Heart left ventricle (tissue), 16 donors: ENCODE measurements around the gene NIPA2. TPM values are rescaled to one million over a fixed set of nuclear protein-coding genes. Genes with fewer than 3 reads are reported as not detected.

Experiments
- ATAC-seq, 4 donors: fragments of 200-7000 bp; cut with Tn5 transposase; one replicate each; pipeline ENCODE4 v1.9.1; 2020 to 2022; ENCODE audit warnings: moderate library complexity in 4 of 4, mild to moderate bottlenecking in 3 of 4, moderate number of reproducible peaks in 1 of 4
- DNase-seq, 5 donors: peaks; one replicate each; pipeline ENCODE4 v3.0.0-alpha.2; 2020
- H3K27ac ChIP-seq, 12 donors: fragments of 200-600 bp; sonication (generic) in 4 of 12; one replicate each; pipeline versions ENCODE4 v1.5.0 to v1.8.0; 2016 to 2022; ENCODE audit warnings: mild to moderate bottlenecking in 2 of 12
- H3K27me3 ChIP-seq, 9 donors: fragments of 200-600 bp; sonication (generic) in 2 of 9; one replicate each; pipeline versions ENCODE4 v1.5.1 to v1.8.0; 2016 to 2022; ENCODE audit warnings: mild to moderate bottlenecking in 3 of 9
- H3K36me3 ChIP-seq, 9 donors: fragments of 200-600 bp; sonication (generic) in 2 of 9; one replicate each; pipeline versions ENCODE4 v1.5.0 to v1.8.0; 2018 to 2022; ENCODE audit warnings: mild to moderate bottlenecking in 2 of 9
- H3K4me1 ChIP-seq, 12 donors: fragments of 200-600 bp; sonication (generic) in 4 of 12; one replicate each; pipeline versions ENCODE4 v1.5.0 to v1.8.0; 2016 to 2022; ENCODE audit warnings: mild to moderate bottlenecking in 3 of 12
- H3K4me3 ChIP-seq, 12 donors: fragments of 200-600 bp; sonication (generic) in 4 of 12; one replicate each; pipeline versions ENCODE4 v1.5.0 to v1.8.0; 2017 to 2022; ENCODE audit warnings: mild to moderate bottlenecking in 9 of 12, moderate library complexity in 4 of 12
- H3K9me3 ChIP-seq, 12 donors: fragments of 200-600 bp; sonication (generic) in 4 of 12; one replicate each; pipeline versions ENCODE4 v1.5.0 to v1.8.0; 2016 to 2022; ENCODE audit warnings: mild to moderate bottlenecking in 1 of 12
- POLR2A ChIP-seq, 2 donors: fragments of 450-650 bp; IDR thresholded peaks; one replicate each; pipeline ENCODE4 v1.6.1; 2017; ENCODE audit warnings: antibody characterized with exemption in 2 of 2, mild to moderate bottlenecking in 2 of 2, moderate library complexity in 2 of 2
- WGBS, 4 donors: extraction: QIAGEN DNeasy Blood & Tissue Kit in 2 of 4; methylation state at CpG; one replicate each; pipeline versions ENCODE4 v1.1.5 to v1.1.7; 2013 to 2018; 5-methylcytosine and 5-hydroxymethylcytosine counted together
- intact Hi-C, 10 donors: fragments of 100-400 bp; cut with DNase I; formaldehyde crosslinking; loops; one replicate each; pipeline versions ENCODE4 v1.11.1 to v1.14.2; 2022
- polyA plus RNA-seq, 2 donors: library from polyadenylated mRNA; stranded (reverse); fragments of 200-250 nt; gene quantifications; one replicate each; pipeline ENCODE4 v1.2.3, GENCODE V29; 2013
- total RNA-seq, 9 donors: library from RNA; depleted of rRNA in 2 of 9; stranded (reverse); fragments of >200 nt in 2 of 9; fragmentation: NEBNext Ultra II Directional in 3 of 9; extraction: Animal tissue kit (Norgen Biotek cat#: 25700) in 3 of 9; gene quantifications; one replicate each; pipeline versions ENCODE4 v1.1.0 to v1.2.4, GENCODE V29; 2016 to 2023
- TF ChIP-seq, protein P1 (sequence below), 12 donors: fragments of 200-600 bp; sonication (generic) in 4 of 12; IDR thresholded peaks; one replicate each; pipeline versions ENCODE4 v1.5.0 to v1.8.0; 2018 to 2022; ENCODE audit warnings: antibody characterized with exemption in 12 of 12, mild to moderate bottlenecking in 5 of 12
- donor health status: ischemic (EF 13 %, LVEDD 7.1; RV severe dilation, severe dysfunction).
- donor health status: healthy with polysubstance abuse.
- donor health status: DM: no; HTN: yes; CAD: no.
- donor health status: DM: no; HTN: no; CAD: no.
- donor health status: ischemic (EF 25% LVEDD 6.9; RV normal size, moderate dysfunction).
- donor health status: ischemic (EF 25% LVEDD 5.7; RV mildly dilated, moderate dysfunction).
- donor health status: healthy.
- donor health status: DM: yes; HTN: yes; CAD: no.
- donor health status: ischemic (EF 35%, LVEDD 5.7; RV mildly dilated, moderate dysfunction).
- donor health status: nonischemic (EF 11% LVEDD 7.7; RV severe dilation, severe dysfunction).
- donor health status: DM: yes; HTN: yes; CAD: no.
- donor health status: PGD.
- donor health status: ischemic (EF 29% LVEDD 5.4; RV normal size, mild dysfunction).
- donor health status: nonischemic (EF 23%, LVEDD 6.1; RV moderate dilation, normal function).

The NIPA2 gene
- total and polyA plus RNA-seq, 11 donors: 5.3 to 47.0 (median 20.6) TPM

DNA sequence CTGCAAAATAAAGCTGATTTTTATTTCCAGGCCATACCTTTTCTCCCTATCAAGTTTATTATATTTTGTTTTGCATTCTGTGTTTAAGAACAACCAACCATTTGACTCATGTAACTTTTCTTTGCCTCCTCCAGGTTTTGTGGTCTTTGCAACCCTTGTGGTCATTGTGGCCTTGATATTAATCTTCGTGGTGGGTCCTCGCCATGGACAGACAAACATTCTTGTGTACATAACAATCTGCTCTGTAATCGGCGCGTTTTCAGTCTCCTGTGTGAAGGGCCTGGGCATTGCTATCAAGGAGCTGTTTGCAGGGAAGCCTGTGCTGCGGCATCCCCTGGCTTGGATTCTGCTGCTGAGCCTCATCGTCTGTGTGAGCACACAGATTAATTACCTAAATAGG, 27.6 kb downstream of the NIPA2 start:
- ATAC-seq (no peak), DNase-seq (no peak)
- no peaks in the 10 kb centered on the region for H3K9me3 ChIP-seq
- no peaks in the 10 kb centered on the region for H3K27me3 ChIP-seq
- intact Hi-C loops: loop anchor here in 1 of 10 donors (5.0 kb wide), 1 partner anchor 46 kb away; no protein-coding TSS in a partner anchor
- H3K36me3 ChIP-seq: peaks cover 3 to 98% (median 76%) of the 10 kb centered on the region in 9 donors
- WGBS, 4 donors: 89 to 94% (median 91%) methylated on average over 7 of the region's 7 CpGs
- H3K27ac ChIP-seq: no peak overlapping the region
- no peak overlapping the region for H3K4me3 ChIP-seq
- peaks cover 0 to 9% (median 0%) of the 10 kb centered on the region in 12 donors for H3K4me1 ChIP-seq
- TF ChIP-seq POLR2A (IDR thresholded peaks at IDR 0.05): no peak
- TF ChIP-seq, protein P1, sequence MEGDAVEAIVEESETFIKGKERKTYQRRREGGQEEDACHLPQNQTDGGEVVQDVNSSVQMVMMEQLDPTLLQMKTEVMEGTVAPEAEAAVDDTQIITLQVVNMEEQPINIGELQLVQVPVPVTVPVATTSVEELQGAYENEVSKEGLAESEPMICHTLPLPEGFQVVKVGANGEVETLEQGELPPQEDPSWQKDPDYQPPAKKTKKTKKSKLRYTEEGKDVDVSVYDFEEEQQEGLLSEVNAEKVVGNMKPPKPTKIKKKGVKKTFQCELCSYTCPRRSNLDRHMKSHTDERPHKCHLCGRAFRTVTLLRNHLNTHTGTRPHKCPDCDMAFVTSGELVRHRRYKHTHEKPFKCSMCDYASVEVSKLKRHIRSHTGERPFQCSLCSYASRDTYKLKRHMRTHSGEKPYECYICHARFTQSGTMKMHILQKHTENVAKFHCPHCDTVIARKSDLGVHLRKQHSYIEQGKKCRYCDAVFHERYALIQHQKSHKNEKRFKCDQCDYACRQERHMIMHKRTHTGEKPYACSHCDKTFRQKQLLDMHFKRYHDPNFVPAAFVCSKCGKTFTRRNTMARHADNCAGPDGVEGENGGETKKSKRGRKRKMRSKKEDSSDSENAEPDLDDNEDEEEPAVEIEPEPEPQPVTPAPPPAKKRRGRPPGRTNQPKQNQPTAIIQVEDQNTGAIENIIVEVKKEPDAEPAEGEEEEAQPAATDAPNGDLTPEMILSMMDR (IDR thresholded peaks at IDR 0.05): no peak

DNA sequence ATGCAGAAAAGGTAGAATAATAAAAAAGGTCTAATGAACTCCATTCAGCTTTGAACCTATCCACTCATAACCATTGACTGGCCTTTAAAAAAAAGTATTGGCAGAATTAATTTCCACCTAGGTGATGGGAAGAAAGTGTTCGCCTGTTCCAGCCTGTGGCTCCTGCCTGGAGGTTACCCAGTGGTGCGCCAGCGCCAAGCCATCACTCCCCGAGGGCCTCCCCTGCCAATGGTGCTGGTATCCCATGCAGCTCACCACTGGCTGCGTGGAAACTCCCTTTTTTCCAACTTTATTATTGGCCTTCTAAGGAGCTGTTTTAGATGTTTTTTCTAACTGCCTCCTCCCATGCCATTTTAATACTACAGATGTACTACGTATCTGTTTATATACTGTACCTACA, 29.4 kb downstream of the NIPA2 start:
- Histone ChIP-seq H3K4me3 (no peak overlapping the region), H3K9me3 (no peaks in the 10 kb centered on the region), H3K27me3 (no peaks in the 10 kb centered on the region), H3K27ac (no peak overlapping the region), H3K36me3 (peaks cover 3 to 100% (median 84%) of the 10 kb centered on the region in 9 donors), H3K4me1 (peaks cover 0 to 16% (median 0%) of the 10 kb centered on the region in 12 donors)
- TF ChIP-seq POLR2A (IDR thresholded peaks at IDR 0.05): no peak
- TF ChIP-seq, protein P1 (IDR thresholded peaks at IDR 0.05): no peak
- 89 to 95% (median 91%) methylated on average over 6 of the region's 6 CpGs for WGBS, 4 donors
- DNase-seq (no peak), ATAC-seq (no peak)
- intact Hi-C loops: loop anchor here in 1 of 10 donors (5.0 kb wide), 1 partner anchor 44 kb away; no protein-coding TSS in a partner anchor

DNA sequence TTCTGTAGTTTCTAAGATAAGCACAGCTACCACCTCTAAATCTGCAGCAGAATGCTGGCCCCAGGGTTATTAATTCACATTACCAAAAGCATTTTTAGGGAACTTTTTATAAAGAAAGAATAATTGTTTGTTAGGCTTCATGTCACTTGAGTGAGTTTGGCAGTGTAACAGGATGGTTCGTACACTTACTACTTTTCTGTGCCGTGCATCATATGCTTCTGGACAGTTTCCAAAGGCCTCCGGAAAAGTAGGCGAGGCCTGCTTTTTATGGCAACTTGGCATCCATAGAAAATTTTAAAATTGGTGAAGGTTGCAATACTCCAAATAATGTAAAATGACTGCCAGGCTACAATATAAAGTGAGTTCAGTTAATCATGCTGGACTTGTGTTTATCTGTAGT, 30.0 kb downstream of the NIPA2 start:
- ATAC-seq: no peak
- no peaks in the 10 kb centered on the region for H3K9me3 ChIP-seq
- 37 to 58% (median 49%) methylated on average over 4 of the region's 4 CpGs for WGBS, 4 donors
- TF ChIP-seq POLR2A (IDR thresholded peaks at IDR 0.05): no peak
- TF ChIP-seq, protein P1 (IDR thresholded peaks at IDR 0.05): no peak
- peaks cover 0 to 14% (median 0%) of the 10 kb centered on the region in 12 donors for H3K4me1 ChIP-seq
- intact Hi-C loops: loop anchor here in 1 of 10 donors (5.0 kb wide), 1 partner anchor 44 kb away; no protein-coding TSS in a partner anchor
- no peak overlapping the region for H3K27ac ChIP-seq
- no peak for DNase-seq
- no peaks in the 10 kb centered on the region for H3K27me3 ChIP-seq
- no peak overlapping the region for H3K4me3 ChIP-seq
- peaks cover 3 to 100% (median 91%) of the 10 kb centered on the region in 9 donors for H3K36me3 ChIP-seq

DNA sequence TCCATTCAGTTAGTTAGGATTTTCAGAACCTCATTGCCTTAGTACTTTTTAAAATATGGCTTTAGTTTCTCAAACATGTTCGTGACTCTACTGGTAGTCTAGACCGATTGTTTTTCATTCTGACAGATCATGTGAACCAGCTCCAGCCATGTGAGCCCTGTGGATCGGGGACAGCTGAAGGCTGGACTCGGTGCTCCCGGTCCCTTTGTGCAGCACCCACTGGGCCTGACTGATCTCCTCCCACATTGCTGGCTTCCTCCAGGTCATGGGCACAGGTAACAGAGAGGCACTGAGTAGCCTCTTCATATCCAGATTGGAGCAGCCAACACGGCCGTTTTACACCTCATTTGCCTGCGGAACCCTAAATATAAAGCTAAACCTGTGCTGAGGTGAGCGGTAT, 30.5 kb downstream of the NIPA2 start:
- H3K4me3 ChIP-seq: no peak overlapping the region
- no peaks in the 10 kb centered on the region for H3K27me3 ChIP-seq
- DNase-seq (no peak), ATAC-seq (no peak)
- peaks cover 0 to 10% (median 0%) of the 10 kb centered on the region in 12 donors for H3K4me1 ChIP-seq
- H3K9me3 ChIP-seq: no peaks in the 10 kb centered on the region
- intact Hi-C loops: loop anchor here in 1 of 10 donors (5.0 kb wide), 1 partner anchor 43 kb away; no protein-coding TSS in a partner anchor
- TF ChIP-seq POLR2A (IDR thresholded peaks at IDR 0.05): no peak
- H3K36me3 ChIP-seq: peaks cover 3 to 100% (median 95%) of the 10 kb centered on the region in 9 donors
- 89 to 95% (median 93%) methylated on average over 9 of the region's 9 CpGs for WGBS, 4 donors
- peak overlapping the region in 1 of 12 donors; percentile 55 for H3K27ac ChIP-seq
